GM13977 (cell line): ENCODE measurements around the gene TRMU.
"Not testable (repeated sequence)": the region's sequence is repeated elsewhere in the genome, so short reads cannot be mapped to it uniquely, and the experiment has no call there.

Source experiments
- DNase-seq: peaks from one replicate; pipeline ENCODE4 v3.0.0; 2012; ENCODE audit warnings: low spot score
- CTCF ChIP-seq: IDR thresholded peaks from 2 replicates; pipeline ENCODE4 v1.5.1; 2012; ENCODE audit warnings: mild to moderate bottlenecking, control low read depth; ENCODE audit not compliant: insufficient read depth; ENCODE audit errors: extremely low read depth, missing control alignments
- in situ Hi-C: fragments of 300-500 bp; cut with MboI; formaldehyde crosslinking; loops from one replicate; pipeline ENCODE4 v1.12.0; 2022; ENCODE audit warnings: low sequenced_read_pairs, low pct_unique_long_range_greater_than_20kb, mixed read lengths, inconsistent platforms; ENCODE audit not compliant: unreplicated experiment

Gene TRMU

GRCh38 chr22:46397514-46397913, 62.0 kb downstream of the TRMU start:
- no peak for DNase-seq
- in situ Hi-C loops, result no loop called here
- no peak for TF ChIP-seq CTCF

- no peak for TF ChIP-seq CTCF
- in situ Hi-C loops, result no loop called here
- DNase-seq, result no peak
These were observed 62.4 kb downstream of the TRMU start for GRCh38 chr22:46397951-46398350.

- DNase-seq, result no peak
- no peak for TF ChIP-seq CTCF
- in situ Hi-C loops, result no loop called here
These were observed 63.9 kb downstream of the TRMU start for GRCh38 chr22:46399251-46400024.

GRCh38 chr22:46401370-46401769, 65.9 kb downstream of the TRMU start:
- DNase-seq, result no peak
- in situ Hi-C loops, result no loop called here
- TF ChIP-seq CTCF, result no peak

GRCh38 chr22:46402505-46402904, 67.0 kb downstream of the TRMU start:
- TF ChIP-seq CTCF, result no peak
- DNase-seq, result no peak
- in situ Hi-C loops, result no loop called here

GRCh38 chr22:46403880-46404279, 68.4 kb downstream of the TRMU start:
- DNase-seq, in situ Hi-C loops: not testable (repeated sequence)

GRCh38 chr22:46405901-46406300, 70.4 kb downstream of the TRMU start:
- no peak for TF ChIP-seq CTCF
- DNase-seq, result no peak
- in situ Hi-C loops, result no loop called here
